Hepatocyte (in vitro differentiated cells): ENCODE results near the gene MAN2A1. TPM values are rescaled to one million over a fixed set of nuclear protein-coding genes. Genes with fewer than 3 reads are reported as not detected.

Experiments
- DNase-seq: peaks from one replicate; pipeline ENCODE4 v3.0.0-alpha.2; 2016; ENCODE audit warnings: low spot score
- H2AFZ ChIP-seq: fragments of 200-600 bp; sonication (generic); 2 replicates; pipeline ENCODE4 v1.6.0; 2016; ENCODE audit warnings: antibody characterized with exemption, mild to moderate bottlenecking
- H3K27ac ChIP-seq: fragments of 200-600 bp; sonication (generic); 2 replicates; pipeline ENCODE4 v1.5.1; 2016; ENCODE audit warnings: mild to moderate bottlenecking
- H3K27me3 ChIP-seq: fragments of 200-600 bp; sonication (generic); 2 replicates; pipeline ENCODE4 v1.6.1; 2016
- H3K36me3 ChIP-seq: fragments of 200-600 bp; sonication (generic); replicated peaks from 2 replicates; pipeline ENCODE4 v1.5.1; 2016; ENCODE audit warnings: low read depth; ENCODE audit not compliant: insufficient read depth
- H3K4me1 ChIP-seq: fragments of 200-600 bp; sonication (generic); 2 replicates; pipeline ENCODE4 v1.5.1; 2016; ENCODE audit warnings: mild to moderate bottlenecking, moderate library complexity; ENCODE audit not compliant: insufficient read depth
- H3K4me2 ChIP-seq: fragments of 200-600 bp; sonication (generic); 2 replicates; pipeline ENCODE4 v1.6.0; 2016
- H3K4me3 ChIP-seq: fragments of 200-600 bp; sonication (generic); 2 replicates; pipeline ENCODE4 v1.5.1; 2016; ENCODE audit warnings: mild to moderate bottlenecking
- H3K79me2 ChIP-seq: fragments of 200-600 bp; sonication (generic); 2 replicates; pipeline ENCODE4 v1.6.0; 2017; ENCODE audit warnings: mild to moderate bottlenecking
- H3K9me2 ChIP-seq: fragments of 200-600 bp; sonication (generic); replicated peaks from 2 replicates; pipeline ENCODE4 v1.6.0; 2017; ENCODE audit warnings: mild to moderate bottlenecking; ENCODE audit not compliant: insufficient read depth
- H3K9me3 ChIP-seq: fragments of 200-600 bp; sonication (generic); 2 replicates; pipeline ENCODE4 v1.5.1; 2016; ENCODE audit warnings: low read depth, mild to moderate bottlenecking
- H4K20me1 ChIP-seq: fragments of 200-600 bp; sonication (generic); 2 replicates; pipeline ENCODE4 v1.6.0; 2016; ENCODE audit warnings: mild to moderate bottlenecking; ENCODE audit not compliant: insufficient read depth, poor library complexity, severe bottlenecking
- CTCF ChIP-seq: fragments of 200-600 bp; sonication (generic); IDR thresholded peaks from 2 replicates; pipeline ENCODE4 v1.5.1; 2016; ENCODE audit warnings: antibody characterized with exemption, mild to moderate bottlenecking; ENCODE audit not compliant: poor library complexity
- EZH2 ChIP-seq: fragments of 200-600 bp; sonication (generic); IDR thresholded peaks from 2 replicates; pipeline ENCODE4 v1.6.1; 2016; ENCODE audit warnings: antibody characterized with exemption, mild to moderate bottlenecking, borderline replicate concordance
- EZH2phosphoT487 ChIP-seq: fragments of 200-600 bp; sonication (generic); IDR thresholded peaks from one replicate; pipeline ENCODE4 v1.6.1; 2018; ENCODE audit warnings: antibody characterized with exemption, mild to moderate bottlenecking, low read depth, moderate library complexity; ENCODE audit not compliant: unreplicated experiment, severe bottlenecking
- WGBS: methylation state at CpG from one replicate; pipeline ENCODE4 v1.1.6; 2016; ENCODE audit warnings: low lambda C conversion rate; ENCODE audit errors: missing lambda C conversion rate; 5-methylcytosine and 5-hydroxymethylcytosine counted together
- polyA plus RNA-seq: library from polyadenylated mRNA; unstranded; fragments of >200 nt; fragmentation: Nextera tagmentation; extraction: Ambion mirVana; gene quantifications from 2 replicates; pipeline ENCODE4 v1.2.1, GENCODE V29; 2016
- total RNA-seq: library from RNA; depleted of rRNA; stranded (reverse); fragments of >200 nt; gene quantifications from 2 replicates; pipeline ENCODE4 v1.2.3, GENCODE V29; 2014

The MAN2A1 gene
- total and polyA plus RNA-seq, 2 experiments from 2014 or later = 31.5 to 150 TPM

- Histone ChIP-seq H3K4me2 (peak overlapping the region; percentile 85), H3K27ac (peak overlapping the region; percentile 98), H4K20me1 (peaks cover 38% of the 10 kb centered on the region), H3K27me3 (no peaks in the 10 kb centered on the region), H2AFZ (peak overlapping the region; percentile 91), H3K9me2 (no peaks in the 10 kb centered on the region), H3K4me1 (peaks cover 30% of the 10 kb centered on the region), H3K79me2 (peaks cover 50% of the 10 kb centered on the region), H3K36me3 (no peaks in the 10 kb centered on the region), H3K9me3 (peaks cover 6% of the 10 kb centered on the region), H3K4me3 (peak overlapping the region; percentile 68)
- under 1% methylated on average over 57 of the region's 71 CpGs for WGBS
- TF ChIP-seq EZH2 = no peak
- DNase-seq = peak; percentile 64
These were observed 681 bp downstream of the MAN2A1 start for GRCh38 chr5:109690242-109690974.

- peaks cover 56% of the 10 kb centered on the region for H3K79me2 ChIP-seq
- no peak for TF ChIP-seq EZH2phosphoT487
- TF ChIP-seq CTCF = peak; percentile 82
- peak overlapping the region; percentile 68 for H3K4me3 ChIP-seq
- H3K4me1 ChIP-seq = peaks cover 34% of the 10 kb centered on the region
- H4K20me1 ChIP-seq = peaks cover 41% of the 10 kb centered on the region
- H3K27me3 ChIP-seq = no peaks in the 10 kb centered on the region
- no peaks in the 10 kb centered on the region for H3K36me3 ChIP-seq
- 1% methylated on average over 26 of the region's 26 CpGs for WGBS
- peaks cover 6% of the 10 kb centered on the region for H3K9me3 ChIP-seq
- peak overlapping the region; percentile 85 for H3K4me2 ChIP-seq
- H3K9me2 ChIP-seq = no peaks in the 10 kb centered on the region
- H2AFZ ChIP-seq = peak overlapping the region; percentile 91
- peak overlapping the region; percentile 98 for H3K27ac ChIP-seq
- DNase-seq = peak; percentile 89
These were observed 1.3 kb downstream of the MAN2A1 start for GRCh38 chr5:109690975-109691574.

GRCh38 chr5:109691996-109692395, 2.3 kb downstream of the MAN2A1 start:
- H3K9me2 ChIP-seq = no peaks in the 10 kb centered on the region
- H2AFZ ChIP-seq = no peak overlapping the region
- H3K79me2 ChIP-seq = peaks cover 66% of the 10 kb centered on the region
- H3K4me2 ChIP-seq = peak overlapping the region; percentile 85
- H3K9me3 ChIP-seq = peaks cover 6% of the 10 kb centered on the region
- DNase-seq = no peak
- peak overlapping the region; percentile 68 for H3K4me3 ChIP-seq
- peaks cover 41% of the 10 kb centered on the region for H4K20me1 ChIP-seq
- H3K36me3 ChIP-seq = no peaks in the 10 kb centered on the region
- peaks cover 34% of the 10 kb centered on the region for H3K4me1 ChIP-seq
- peak overlapping the region; percentile 98 for H3K27ac ChIP-seq
- 64% methylated on average over 1 of the region's 1 CpG for WGBS
- TF ChIP-seq EZH2phosphoT487 = no peak
- TF ChIP-seq EZH2 = no peak
- TF ChIP-seq CTCF = no peak
- H3K27me3 ChIP-seq = no peaks in the 10 kb centered on the region

- no peak overlapping the region for H3K27ac ChIP-seq
- H3K36me3 ChIP-seq = no peaks in the 10 kb centered on the region
- H3K4me1 ChIP-seq = peaks cover 34% of the 10 kb centered on the region
- H3K27me3 ChIP-seq = no peaks in the 10 kb centered on the region
- no peak for TF ChIP-seq CTCF
- TF ChIP-seq EZH2 = no peak
- TF ChIP-seq EZH2phosphoT487 = no peak
- no peak overlapping the region for H2AFZ ChIP-seq
- peaks cover 45% of the 10 kb centered on the region for H4K20me1 ChIP-seq
- H3K9me3 ChIP-seq = peaks cover 5% of the 10 kb centered on the region
- H3K79me2 ChIP-seq = peaks cover 74% of the 10 kb centered on the region
- no peak overlapping the region for H3K4me3 ChIP-seq
- H3K9me2 ChIP-seq = no peaks in the 10 kb centered on the region
- no peak for DNase-seq
- H3K4me2 ChIP-seq = peak overlapping the region; percentile 85
- WGBS = 75% methylated on average over 3 of the region's 4 CpGs
These were observed 3.1 kb downstream of the MAN2A1 start for GRCh38 chr5:109692852-109693251.
